Measurements from ENCODE around the gene SEPTIN12. TPM values are rescaled to one million over a fixed set of nuclear protein-coding genes. Genes with fewer than 3 reads are reported as not detected.

SEPTIN12 gene
- total RNA-seq, 2 experiments from 2014 or later, result not detected

- POLR2A ChIA-PET, result no interaction called here
- Mint-ChIP-seq H3K4me1 (no peaks in the 10 kb centered on the region), H3K4me3 (no peak overlapping the region), H3K9me3 (ENCODE audit: low read depth) (no peaks in the 10 kb centered on the region), H3K27ac (no peak overlapping the region), H3K27me3 (no peaks in the 10 kb centered on the region), H3K36me3 (ENCODE audit: low read depth) (peaks cover 46% of the 10 kb centered on the region)
- ATAC-seq, result no peak
- CTCF ChIA-PET, result no interaction called here
- no peak for DNase-seq
- intact Hi-C loops (cut with DNase I, micrococcal nuclease), result no loop called here
Measured at GRCh38 chr16:4814542-4815173, 26.5 kb upstream of the SEPTIN12 start.

GRCh38 chr16:4814046-4814445 is 25.9 kb upstream of the SEPTIN12 start:
- POLR2A ChIA-PET, result no interaction called here
- Mint-ChIP-seq H3K9me3 (ENCODE audit: low read depth) (no peaks in the 10 kb centered on the region), H3K27ac (no peak overlapping the region), H3K36me3 (ENCODE audit: low read depth) (peaks cover 44% of the 10 kb centered on the region), H3K27me3 (no peaks in the 10 kb centered on the region), H3K4me1 (no peaks in the 10 kb centered on the region), H3K4me3 (no peak overlapping the region)
- CTCF ChIA-PET, result no interaction called here
- DNase-seq (no peak), ATAC-seq (no peak)
- intact Hi-C loops (cut with DNase I, micrococcal nuclease), result no loop called here

- no peaks in the 10 kb centered on the region for H3K4me1 Mint-ChIP-seq
- H3K36me3 Mint-ChIP-seq (ENCODE audit: low read depth), result peaks cover 39% of the 10 kb centered on the region
- ChIA-PET POLR2A (no interaction called here), CTCF (interaction anchor here (0.7 kb wide), 1 partner anchor 78 kb away, joined by 4 read pairs; no protein-coding TSS in a partner anchor)
- intact Hi-C loops (cut with DNase I, micrococcal nuclease), result no loop called here
- ATAC-seq, result no peak
- H3K4me3 Mint-ChIP-seq, result no peak overlapping the region
- peak overlapping the region; percentile 20 for H3K27ac Mint-ChIP-seq
- H3K27me3 Mint-ChIP-seq, result no peaks in the 10 kb centered on the region
- no peak for DNase-seq
- H3K9me3 Mint-ChIP-seq (ENCODE audit: low read depth), result no peaks in the 10 kb centered on the region
Measured at GRCh38 chr16:4813251-4814003, 25.3 kb upstream of the SEPTIN12 start.

GRCh38 chr16:4811773-4812172 is 23.6 kb upstream of the SEPTIN12 start:
- Mint-ChIP-seq H3K27ac (no peak overlapping the region), H3K4me1 (no peaks in the 10 kb centered on the region), H3K27me3 (no peaks in the 10 kb centered on the region), H3K9me3 (ENCODE audit: low read depth) (no peaks in the 10 kb centered on the region), H3K4me3 (no peak overlapping the region), H3K36me3 (ENCODE audit: low read depth) (peaks cover 39% of the 10 kb centered on the region)
- intact Hi-C loops (cut with DNase I, micrococcal nuclease), result no loop called here
- POLR2A ChIA-PET, result interaction anchor here (0.7 kb wide), 1 partner anchor 9 kb away, joined by 4 read pairs; the partner anchor contains the start of gene ROGDI
- CTCF ChIA-PET, result no interaction called here
- DNase-seq (no peak), ATAC-seq (no peak)

GRCh38 chr16:4811242-4811641 is 23.1 kb upstream of the SEPTIN12 start:
- POLR2A ChIA-PET, result no interaction called here
- Mint-ChIP-seq H3K27ac (no peak overlapping the region), H3K27me3 (no peaks in the 10 kb centered on the region), H3K36me3 (ENCODE audit: low read depth) (peaks cover 36% of the 10 kb centered on the region), H3K4me3 (no peak overlapping the region), H3K9me3 (ENCODE audit: low read depth) (no peaks in the 10 kb centered on the region), H3K4me1 (no peaks in the 10 kb centered on the region)
- DNase-seq (no peak), ATAC-seq (no peak)
- CTCF ChIA-PET, result no interaction called here
- intact Hi-C loops (cut with DNase I, micrococcal nuclease), result no loop called here

- Mint-ChIP-seq H3K27ac (no peak overlapping the region), H3K4me1 (peaks cover 10% of the 10 kb centered on the region), H3K9me3 (ENCODE audit: low read depth) (no peaks in the 10 kb centered on the region), H3K4me3 (no peak overlapping the region), H3K36me3 (ENCODE audit: low read depth) (peaks cover 16% of the 10 kb centered on the region), H3K27me3 (no peaks in the 10 kb centered on the region)
- DNase-seq (no peak), ATAC-seq (no peak)
- POLR2A ChIA-PET, result no interaction called here
- CTCF ChIA-PET, result no interaction called here
- intact Hi-C loops (cut with DNase I, micrococcal nuclease), result no loop called here
Measured at GRCh38 chr16:4806280-4806679, 18.1 kb upstream of the SEPTIN12 start.

GRCh38 chr16:4805231-4805630 is 17.1 kb upstream of the SEPTIN12 start:
- intact Hi-C loops (cut with DNase I, micrococcal nuclease), result no loop called here
- H3K27me3 Mint-ChIP-seq, result no peaks in the 10 kb centered on the region
- no peaks in the 10 kb centered on the region for H3K9me3 Mint-ChIP-seq (ENCODE audit: low read depth)
- no peak for DNase-seq
- H3K36me3 Mint-ChIP-seq (ENCODE audit: low read depth), result peaks cover 16% of the 10 kb centered on the region
- H3K4me3 Mint-ChIP-seq, result no peak overlapping the region
- H3K4me1 Mint-ChIP-seq, result peaks cover 14% of the 10 kb centered on the region
- H3K27ac Mint-ChIP-seq, result no peak overlapping the region
- CTCF ChIA-PET, result no interaction called here
- no peak for ATAC-seq
- POLR2A ChIA-PET, result no interaction called here

GRCh38 chr16:4803898-4804762 is 16.0 kb upstream of the SEPTIN12 start:
- no peak overlapping the region for H3K4me3 Mint-ChIP-seq
- no peaks in the 10 kb centered on the region for H3K27me3 Mint-ChIP-seq
- no peaks in the 10 kb centered on the region for H3K9me3 Mint-ChIP-seq (ENCODE audit: low read depth)
- ATAC-seq (no peak), DNase-seq (no peak)
- intact Hi-C loops (cut with DNase I, micrococcal nuclease), result loop anchor here (2.0 to 5.0 kb wide), 7 partner anchors 43 to 497 kb away; partner anchors contain the start of genes ALG1 (in 1 of the 2), ANKS3 (in 1 of the 2), DNAAF8 (in 1 of the 2) and GLYR1 (in 1 of the 2)
- no peak overlapping the region for H3K27ac Mint-ChIP-seq
- ChIA-PET POLR2A (interaction anchor here (0.6 to 1.5 kb wide), 2 partner anchors 18 to 70 kb away, joined by 3 to 10 read pairs; partner anchors contain the start of genes ANKS3 and DNAAF8), CTCF (no interaction called here)
- H3K36me3 Mint-ChIP-seq (ENCODE audit: low read depth), result peaks cover 16% of the 10 kb centered on the region
- peaks cover 14% of the 10 kb centered on the region for H3K4me1 Mint-ChIP-seq

GRCh38 chr16:4803401-4803844 is 15.3 kb upstream of the SEPTIN12 start:
- ATAC-seq (no peak), DNase-seq (no peak)
- intact Hi-C loops (cut with DNase I, micrococcal nuclease), result loop anchor here (2.0 to 5.0 kb wide), 7 partner anchors 44 to 496 kb away; partner anchors contain the start of genes ALG1 (in 1 of the 2), ANKS3 (in 1 of the 2), DNAAF8 (in 1 of the 2) and GLYR1 (in 1 of the 2)
- no peaks in the 10 kb centered on the region for H3K9me3 Mint-ChIP-seq (ENCODE audit: low read depth)
- peaks cover 16% of the 10 kb centered on the region for H3K36me3 Mint-ChIP-seq (ENCODE audit: low read depth)
- H3K27me3 Mint-ChIP-seq, result no peaks in the 10 kb centered on the region
- CTCF ChIA-PET, result interaction anchor here (0.7 to 1.2 kb wide), 3 partner anchors 32 to 231 kb away, joined by 3 to 6 read pairs (median 3); partner anchors contain the start of genes ANKS3 and DNAAF8
- H3K27ac Mint-ChIP-seq, result no peak overlapping the region
- H3K4me3 Mint-ChIP-seq, result peak overlapping the region; percentile 74
- H3K4me1 Mint-ChIP-seq, result peaks cover 14% of the 10 kb centered on the region
- POLR2A ChIA-PET, result interaction anchor here (1.0 to 1.5 kb wide), 4 partner anchors 8 to 69 kb away, joined by 3 to 10 read pairs (median 4); partner anchors contain the start of genes ANKS3 and DNAAF8

GRCh38 chr16:4802659-4803287 is 14.6 kb upstream of the SEPTIN12 start:
- Mint-ChIP-seq H3K4me3 (peak overlapping the region; percentile 74), H3K27ac (peak overlapping the region; percentile 58), H3K9me3 (ENCODE audit: low read depth) (no peaks in the 10 kb centered on the region), H3K27me3 (no peaks in the 10 kb centered on the region), H3K4me1 (peaks cover 14% of the 10 kb centered on the region), H3K36me3 (ENCODE audit: low read depth) (peaks cover 16% of the 10 kb centered on the region)
- POLR2A ChIA-PET, result interaction anchor here (0.6 to 1.5 kb wide), 6 partner anchors 9 to 293 kb away, joined by 3 to 10 read pairs (median 4); partner anchors contain the start of genes ANKS3 and DNAAF8
- ATAC-seq (peak; percentile 98), DNase-seq (peak; percentile 92)
- intact Hi-C loops (cut with DNase I, micrococcal nuclease), result loop anchor here (1.0 to 5.0 kb wide), 15 partner anchors 35 to 495 kb away; partner anchors contain the start of genes ANKS3 (in 2 of the 2), DNAAF8 (in 2 of the 2), GLYR1 (in 2 of the 2) and UBN1 (in 2 of the 2)
- CTCF ChIA-PET, result interaction anchor here (0.7 to 1.2 kb wide), 4 partner anchors 33 to 232 kb away, joined by 3 to 6 read pairs (median 4); partner anchors contain the start of genes ANKS3 and DNAAF8
